Dendritic cell treated with granulocyte-macrophage colony-stimulating factor and Interleukin-4, amounts not matched to agents 40 ng/mL and 50 ng/mL, for 4 days (primary cell): Measurements from ENCODE around the gene COLEC12.

Experiments used
- H3K27ac Mint-ChIP-seq: one replicate; pipeline ENCODE4 v1.8.0; 2022; ENCODE audit warnings: mild to moderate bottlenecking, mixed read lengths
- H3K27me3 Mint-ChIP-seq: one replicate; pipeline ENCODE4 v1.8.0; 2022; ENCODE audit warnings: mild to moderate bottlenecking, mixed read lengths
- H3K36me3 Mint-ChIP-seq: one replicate; pipeline ENCODE4 v1.8.0; 2022; ENCODE audit warnings: low read depth, mixed read lengths
- H3K4me1 Mint-ChIP-seq: one replicate; pipeline ENCODE4 v1.8.0; 2022; ENCODE audit warnings: low read depth, mixed read lengths
- H3K4me3 Mint-ChIP-seq: one replicate; pipeline ENCODE4 v1.8.0; 2022; ENCODE audit warnings: mild to moderate bottlenecking, moderate library complexity, mixed read lengths
- H3K9me3 Mint-ChIP-seq: one replicate; pipeline ENCODE4 v1.8.0; 2022; ENCODE audit warnings: mixed read lengths
- intact Hi-C: fragments of 100-400 bp; cut with micrococcal nuclease; formaldehyde crosslinking; loops from one replicate; pipeline ENCODE4 v1.15.0; 2022

The COLEC12 gene

DNA sequence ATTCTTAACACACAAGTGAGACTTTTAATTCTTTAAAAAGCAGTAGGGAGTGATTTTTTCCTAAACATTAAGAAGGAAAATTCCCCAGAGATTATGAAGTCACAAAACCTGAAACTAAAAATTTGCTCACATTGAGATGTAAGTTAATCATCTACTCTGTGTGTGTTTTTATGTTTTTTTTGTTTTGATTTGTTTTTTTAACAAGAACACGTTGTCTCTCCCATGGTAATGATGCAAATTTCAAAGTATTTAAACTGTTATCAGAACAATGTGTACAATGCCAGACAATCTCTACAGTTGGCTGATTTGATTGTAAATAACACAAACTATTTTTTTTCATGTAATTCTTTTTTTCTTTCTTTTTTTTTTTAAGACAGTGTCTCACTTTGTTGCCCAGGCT, 71.5 kb downstream of the COLEC12 start:
- H3K9me3 Mint-ChIP-seq = no peaks in the 10 kb centered on the region
- no peaks in the 10 kb centered on the region for H3K36me3 Mint-ChIP-seq
- H3K4me1 Mint-ChIP-seq = peaks cover 23% of the 10 kb centered on the region
- H3K4me3 Mint-ChIP-seq = no peak overlapping the region
- intact Hi-C loops = no loop called here
- H3K27me3 Mint-ChIP-seq = no peaks in the 10 kb centered on the region
- no peak overlapping the region for H3K27ac Mint-ChIP-seq

DNA sequence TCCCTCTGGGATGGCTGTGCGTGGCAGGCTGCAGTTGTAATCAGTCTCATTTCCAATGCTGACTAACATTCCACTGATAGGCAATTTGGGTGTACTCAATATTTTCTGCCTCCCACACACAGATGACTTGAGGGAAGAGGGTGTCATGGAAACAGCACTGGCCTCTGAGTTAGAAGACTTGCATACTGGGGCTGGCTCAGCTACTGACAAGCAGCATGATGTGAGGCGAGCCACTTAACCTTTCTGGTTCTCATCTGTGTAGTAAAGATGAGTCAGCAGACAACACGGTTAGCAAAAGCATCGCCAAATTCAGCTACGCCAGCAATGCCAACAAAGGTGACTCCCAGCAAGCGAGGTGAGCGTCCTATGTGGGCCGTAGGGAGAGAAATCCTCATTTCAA, 73.5 kb downstream of the COLEC12 start:
- Mint-ChIP-seq H3K4me3 (no peak overlapping the region), H3K27ac (no peak overlapping the region), H3K9me3 (no peaks in the 10 kb centered on the region), H3K4me1 (peaks cover 5% of the 10 kb centered on the region), H3K27me3 (no peaks in the 10 kb centered on the region), H3K36me3 (no peaks in the 10 kb centered on the region)
- intact Hi-C loops = no loop called here

DNA sequence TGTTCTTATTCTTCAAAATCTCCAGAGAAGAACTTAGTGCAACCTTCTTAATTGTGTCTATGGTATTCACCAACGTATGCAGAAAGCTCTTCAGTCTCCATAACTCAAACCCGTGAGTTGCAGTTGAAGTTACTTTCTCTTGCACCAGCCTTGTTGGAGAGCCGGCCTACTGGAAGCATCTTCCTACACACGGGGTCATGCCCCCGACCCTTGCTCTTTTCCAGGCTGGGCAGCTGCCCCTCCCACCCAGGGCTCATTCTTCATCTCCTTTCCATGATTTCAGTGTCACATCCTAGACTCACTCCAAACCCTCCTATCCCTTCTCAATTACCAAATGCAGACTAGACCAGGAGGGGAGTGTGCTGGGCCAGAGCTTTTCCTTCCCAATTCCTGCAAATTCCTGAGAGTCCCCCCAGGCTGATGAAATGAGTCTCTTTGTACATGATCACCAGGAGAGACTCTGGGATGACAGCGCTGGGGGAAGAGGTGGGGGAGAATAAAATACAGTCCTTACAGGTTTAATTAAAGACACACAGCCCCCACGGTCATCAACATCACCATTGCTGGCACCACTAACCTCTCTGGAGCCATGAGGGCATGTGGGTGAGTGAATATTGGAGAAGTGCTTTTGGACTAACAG, 75.3 kb downstream of the COLEC12 start:
- Mint-ChIP-seq H3K4me3 (no peak overlapping the region), H3K4me1 (peaks cover 5% of the 10 kb centered on the region), H3K36me3 (no peaks in the 10 kb centered on the region), H3K9me3 (no peaks in the 10 kb centered on the region), H3K27me3 (no peaks in the 10 kb centered on the region), H3K27ac (no peak overlapping the region)
- intact Hi-C loops = no loop called here

DNA sequence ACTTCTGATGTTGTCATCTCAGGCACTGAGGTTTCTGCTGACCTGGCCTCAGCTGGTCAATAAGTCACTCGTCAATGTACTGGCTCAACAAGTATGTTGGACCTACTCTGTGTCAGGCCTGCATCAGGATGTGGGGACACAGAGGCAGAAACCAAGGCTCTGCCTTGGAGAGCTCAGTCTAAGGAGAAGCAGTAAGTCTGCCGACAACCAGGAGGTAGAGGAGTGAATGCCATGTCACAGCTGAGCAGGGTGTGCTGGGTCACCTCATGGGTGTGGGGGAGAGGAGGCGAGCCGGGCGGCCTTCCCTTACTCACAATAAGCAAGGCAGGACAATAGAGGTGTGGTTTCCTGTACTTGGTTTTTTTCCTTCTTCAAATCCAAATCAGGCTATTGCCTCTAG, 75.8 kb downstream of the COLEC12 start:
- intact Hi-C loops = no loop called here
- H3K27me3 Mint-ChIP-seq = no peaks in the 10 kb centered on the region
- H3K4me1 Mint-ChIP-seq = peaks cover 5% of the 10 kb centered on the region
- no peaks in the 10 kb centered on the region for H3K36me3 Mint-ChIP-seq
- H3K27ac Mint-ChIP-seq = no peak overlapping the region
- no peak overlapping the region for H3K4me3 Mint-ChIP-seq
- no peaks in the 10 kb centered on the region for H3K9me3 Mint-ChIP-seq

DNA sequence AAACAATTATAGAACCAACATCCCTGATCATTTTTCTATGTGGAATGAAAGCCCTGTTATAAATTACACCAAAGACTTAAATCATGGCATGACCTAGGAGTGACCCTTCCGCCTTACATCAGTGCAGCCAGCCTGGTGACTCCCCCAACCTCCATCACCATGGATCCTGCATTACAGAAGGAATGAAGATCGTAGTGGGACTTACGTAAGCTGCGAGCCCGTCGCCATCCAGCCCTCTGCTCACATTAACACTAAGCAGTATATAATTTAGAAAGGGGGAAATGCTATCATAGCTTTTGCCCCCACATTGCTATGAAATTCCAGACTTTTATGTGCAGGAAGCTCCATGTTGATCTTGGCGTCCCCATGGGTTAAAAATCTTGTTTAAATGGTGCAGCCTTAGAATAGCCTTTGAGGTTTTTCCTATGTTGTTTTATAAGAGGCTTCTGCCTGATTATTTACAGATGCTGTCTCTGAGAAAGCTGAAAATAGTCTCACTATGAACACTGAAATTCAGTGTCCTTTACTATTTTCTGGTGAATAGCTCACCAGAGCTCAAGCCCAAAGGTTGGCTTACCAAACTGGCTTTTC, 76.3 kb downstream of the COLEC12 start:
- Mint-ChIP-seq H3K9me3 (no peaks in the 10 kb centered on the region), H3K36me3 (no peaks in the 10 kb centered on the region), H3K4me1 (peaks cover 5% of the 10 kb centered on the region), H3K27ac (no peak overlapping the region), H3K4me3 (no peak overlapping the region), H3K27me3 (no peaks in the 10 kb centered on the region)
- intact Hi-C loops = no loop called here

DNA sequence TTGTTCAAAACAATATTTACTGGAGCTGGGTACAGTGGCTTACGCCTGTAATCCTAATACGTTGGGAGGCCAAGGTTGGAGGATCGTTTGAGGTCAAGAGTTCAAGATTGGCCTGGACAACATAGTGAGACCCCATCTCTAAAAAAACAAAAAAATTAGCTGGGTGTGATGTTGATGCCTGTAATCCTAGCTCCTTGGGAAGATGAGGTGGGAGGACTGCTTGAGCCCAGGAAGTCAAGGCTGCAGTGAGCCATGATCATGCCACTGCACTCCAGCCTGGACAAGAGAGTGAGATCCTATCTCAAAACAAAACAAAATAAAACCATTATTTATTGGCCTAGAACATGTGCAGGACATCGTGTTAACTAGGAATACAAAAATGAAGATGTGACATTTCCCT, 77.5 kb downstream of the COLEC12 start:
- H3K4me3 Mint-ChIP-seq = no peak overlapping the region
- H3K4me1 Mint-ChIP-seq = peaks cover 9% of the 10 kb centered on the region
- no peak overlapping the region for H3K27ac Mint-ChIP-seq
- intact Hi-C loops = no loop called here
- no peaks in the 10 kb centered on the region for H3K36me3 Mint-ChIP-seq
- no peaks in the 10 kb centered on the region for H3K27me3 Mint-ChIP-seq
- H3K9me3 Mint-ChIP-seq = no peaks in the 10 kb centered on the region

DNA sequence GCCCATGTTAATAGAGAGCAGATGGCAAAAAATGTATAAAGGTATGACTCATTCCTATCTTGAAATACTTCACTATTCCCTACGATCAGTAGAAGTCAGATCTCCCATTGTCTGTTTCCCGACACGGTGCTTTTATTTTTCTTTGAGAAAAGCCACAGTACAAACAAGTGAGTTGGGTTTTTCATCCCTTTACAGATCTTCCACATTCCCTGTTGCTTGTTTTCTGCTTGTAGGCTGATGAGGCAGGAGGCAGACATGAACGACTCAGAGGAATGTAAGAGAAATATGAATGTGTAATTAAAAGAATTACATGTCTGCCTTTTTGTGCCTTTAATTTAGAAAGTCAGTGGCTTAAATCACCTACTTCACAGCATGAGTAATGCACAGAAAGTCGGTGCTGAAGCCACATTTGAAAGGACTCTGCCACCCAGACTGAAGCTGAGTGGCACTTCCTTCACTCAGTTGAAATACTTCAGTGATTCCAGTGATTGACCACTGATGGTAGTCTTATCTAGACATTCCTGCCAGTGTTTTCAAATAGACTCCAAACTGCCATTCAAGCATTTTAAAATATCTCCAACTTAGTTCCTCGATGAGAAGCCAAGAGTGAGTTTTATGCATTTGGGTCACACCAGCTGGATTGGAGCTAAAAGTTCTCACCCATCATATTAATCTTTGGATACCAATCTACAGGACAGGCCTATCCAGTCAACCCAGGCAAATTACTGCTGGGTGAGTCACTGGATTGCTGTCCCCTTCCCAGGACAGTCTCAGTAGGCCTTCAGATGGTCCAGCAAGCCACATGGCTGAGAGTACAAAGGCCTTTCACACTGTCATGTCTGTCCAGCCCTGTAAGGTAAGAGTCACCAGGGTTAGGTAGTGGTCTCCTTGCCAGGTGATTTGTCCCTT, 79.0 kb downstream of the COLEC12 start:
- Mint-ChIP-seq H3K4me3 (no peak overlapping the region), H3K4me1 (peaks cover 19% of the 10 kb centered on the region), H3K27me3 (no peaks in the 10 kb centered on the region), H3K36me3 (no peaks in the 10 kb centered on the region), H3K27ac (no peak overlapping the region), H3K9me3 (no peaks in the 10 kb centered on the region)
- intact Hi-C loops = no loop called here

DNA sequence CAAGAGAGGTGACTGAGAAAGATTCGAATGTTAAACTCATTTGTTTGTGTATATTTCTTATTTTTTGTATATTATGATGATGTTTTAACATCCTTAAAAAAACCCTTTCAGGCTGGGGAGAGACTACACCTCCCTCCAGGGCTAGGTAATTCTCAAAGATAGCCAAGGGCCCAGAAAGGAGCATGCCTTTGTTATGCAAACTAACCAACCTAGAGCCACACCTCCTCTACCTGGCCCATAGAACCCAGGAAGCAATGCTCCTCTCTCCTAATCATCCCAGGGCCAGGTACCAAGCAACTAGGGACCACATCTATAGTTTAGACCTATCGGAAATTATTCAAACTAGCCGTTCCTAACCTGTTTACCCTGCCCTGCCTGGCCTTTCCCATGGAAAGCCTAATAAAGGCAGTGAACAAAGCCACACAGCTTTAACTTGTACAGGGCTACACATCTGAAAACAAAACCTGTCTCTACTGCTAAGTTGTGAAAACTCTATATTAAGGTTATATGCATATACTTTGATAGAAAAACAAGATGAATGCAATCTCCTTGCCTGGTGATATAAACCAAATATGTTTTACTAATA, 79.7 kb downstream of the COLEC12 start:
- Mint-ChIP-seq H3K27me3 (no peaks in the 10 kb centered on the region), H3K27ac (no peak overlapping the region), H3K4me1 (peaks cover 27% of the 10 kb centered on the region), H3K4me3 (no peak overlapping the region), H3K36me3 (no peaks in the 10 kb centered on the region), H3K9me3 (no peaks in the 10 kb centered on the region)
- intact Hi-C loops = no loop called here

DNA sequence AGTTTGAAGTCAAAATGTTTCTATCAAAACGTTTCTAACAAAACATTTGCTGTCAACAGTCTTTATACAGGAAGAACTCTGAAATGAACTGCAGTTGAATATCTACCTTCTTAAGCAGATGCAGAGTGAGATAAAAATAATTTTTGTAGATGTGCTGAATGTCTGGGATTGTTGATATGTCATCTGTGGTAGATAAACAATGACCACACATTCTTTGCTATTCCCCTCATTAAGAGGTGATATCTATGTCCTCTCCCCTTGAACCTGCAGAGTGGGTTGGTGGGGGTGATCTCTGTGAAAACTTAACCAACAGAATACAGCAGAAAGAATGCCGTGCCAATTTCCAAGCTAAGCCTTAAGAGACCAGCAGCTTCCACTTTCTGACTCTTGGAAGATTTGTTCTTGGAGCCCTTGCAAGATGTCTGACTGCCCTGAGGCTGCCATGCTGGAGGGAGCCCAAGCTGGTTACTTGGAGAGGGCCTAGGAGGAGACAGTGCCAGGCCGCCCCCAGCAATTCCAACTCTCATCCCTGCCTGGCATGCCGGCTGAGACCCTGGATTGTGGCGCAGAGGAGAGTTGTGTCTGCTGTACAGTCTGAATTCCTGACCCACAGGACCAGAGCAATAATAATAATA, 80.8 kb downstream of the COLEC12 start:
- peaks cover 33% of the 10 kb centered on the region for H3K4me1 Mint-ChIP-seq
- no peak overlapping the region for H3K4me3 Mint-ChIP-seq
- no peaks in the 10 kb centered on the region for H3K9me3 Mint-ChIP-seq
- no peaks in the 10 kb centered on the region for H3K27me3 Mint-ChIP-seq
- intact Hi-C loops = loop anchor here (10.0 kb wide), 1 partner anchor 195 kb away; no protein-coding TSS in a partner anchor
- H3K36me3 Mint-ChIP-seq = no peaks in the 10 kb centered on the region
- H3K27ac Mint-ChIP-seq = no peak overlapping the region

DNA sequence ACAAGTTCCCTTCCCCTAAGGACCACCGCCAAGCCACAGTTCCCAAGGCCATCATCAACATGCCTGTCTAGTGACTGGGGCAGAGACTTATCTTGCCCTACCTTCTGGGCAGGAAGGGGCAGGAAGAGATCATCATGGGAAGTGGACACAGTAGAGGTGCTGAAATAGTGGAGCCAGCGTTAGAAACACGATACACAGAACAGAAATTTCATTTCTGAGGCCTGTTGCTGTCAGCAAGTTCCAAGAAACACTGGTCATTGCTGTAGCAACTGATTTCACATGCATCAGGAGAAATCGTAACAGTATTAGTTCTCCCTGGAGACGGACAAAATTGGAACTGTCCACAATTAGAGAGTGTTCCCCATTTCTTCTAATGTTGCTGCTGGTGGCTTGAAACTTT, 83.0 kb downstream of the COLEC12 start:
- H3K27ac Mint-ChIP-seq = peak overlapping the region; percentile 82
- H3K27me3 Mint-ChIP-seq = no peaks in the 10 kb centered on the region
- intact Hi-C loops = loop anchor here (2.0 to 10.0 kb wide), 2 partner anchors 77 to 197 kb away; no protein-coding TSS in a partner anchor
- no peak overlapping the region for H3K4me3 Mint-ChIP-seq
- H3K36me3 Mint-ChIP-seq = no peaks in the 10 kb centered on the region
- peaks cover 49% of the 10 kb centered on the region for H3K4me1 Mint-ChIP-seq
- no peaks in the 10 kb centered on the region for H3K9me3 Mint-ChIP-seq

DNA sequence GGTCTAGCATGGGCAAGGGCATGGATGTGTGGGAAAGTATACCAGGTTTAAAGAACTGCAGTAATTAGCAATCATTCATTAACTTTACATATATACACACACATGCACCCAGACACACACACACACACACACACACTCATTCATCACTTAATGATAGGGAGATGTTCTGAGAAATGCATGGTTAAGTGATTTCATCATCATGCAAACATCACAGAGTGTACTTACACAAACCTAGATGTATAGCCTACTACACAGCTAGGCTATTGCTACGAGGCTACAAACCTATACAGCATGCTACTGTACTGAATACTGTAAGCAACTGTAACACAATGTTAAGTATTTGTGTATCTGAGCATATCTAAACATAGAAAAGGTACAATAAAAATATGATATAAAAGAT, 83.6 kb downstream of the COLEC12 start:
- H3K27me3 Mint-ChIP-seq = no peaks in the 10 kb centered on the region
- peaks cover 2% of the 10 kb centered on the region for H3K36me3 Mint-ChIP-seq
- intact Hi-C loops = loop anchor here (2.0 to 10.0 kb wide), 2 partner anchors 78 to 198 kb away; no protein-coding TSS in a partner anchor
- peaks cover 49% of the 10 kb centered on the region for H3K4me1 Mint-ChIP-seq
- H3K9me3 Mint-ChIP-seq = peaks cover 5% of the 10 kb centered on the region
- no peak overlapping the region for H3K4me3 Mint-ChIP-seq
- peak overlapping the region; percentile 82 for H3K27ac Mint-ChIP-seq

DNA sequence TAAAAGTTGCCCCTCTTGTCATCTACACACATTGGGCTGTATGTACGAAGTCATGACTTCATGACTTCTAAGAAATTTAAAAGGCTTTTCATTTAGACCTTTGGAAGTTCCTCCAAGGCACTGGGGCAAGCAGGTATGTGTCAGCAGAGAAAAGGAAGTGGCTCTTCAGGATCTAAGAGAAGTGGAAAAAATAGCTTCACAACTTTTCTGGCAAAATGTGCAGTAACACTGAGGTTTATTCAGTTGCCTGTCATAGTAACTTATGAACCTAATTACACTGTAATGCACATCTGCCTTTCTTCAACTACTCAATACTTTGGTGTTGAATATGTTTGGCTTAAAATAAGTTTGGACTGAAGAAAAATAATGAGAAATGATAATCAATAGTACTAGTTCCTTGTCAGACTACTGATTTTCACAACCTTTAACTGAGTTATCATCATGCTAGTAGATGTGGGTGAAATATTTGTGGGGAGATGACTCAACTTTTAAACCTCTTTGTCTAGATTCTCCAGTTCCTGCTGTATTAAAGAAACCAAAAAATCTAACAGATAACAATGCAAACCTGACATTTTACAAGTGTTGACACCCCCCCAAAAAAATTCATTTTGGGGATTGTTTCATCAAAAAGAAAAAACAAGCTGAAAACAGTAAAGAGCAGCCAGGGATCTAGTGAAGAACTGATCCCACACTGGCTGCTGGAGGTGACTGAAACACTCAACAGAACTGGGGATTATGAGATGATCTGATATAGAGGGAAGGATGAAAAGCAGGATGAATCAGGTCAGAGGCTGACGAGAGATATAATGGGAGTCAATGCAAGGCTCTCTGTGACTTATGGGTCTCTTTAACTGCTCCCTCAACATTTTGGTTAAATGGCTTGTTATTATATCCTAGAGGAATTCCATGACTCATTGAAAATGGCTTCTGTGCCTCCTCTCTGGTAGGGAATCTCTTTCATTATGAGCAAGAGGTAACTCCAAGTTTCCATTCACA, 84.6 kb downstream of the COLEC12 start:
- Mint-ChIP-seq H3K4me1 (peaks cover 49% of the 10 kb centered on the region), H3K4me3 (no peak overlapping the region), H3K27me3 (no peaks in the 10 kb centered on the region), H3K27ac (peak overlapping the region; percentile 41), H3K36me3 (peaks cover 8% of the 10 kb centered on the region), H3K9me3 (peaks cover 12% of the 10 kb centered on the region)
- intact Hi-C loops = loop anchor here (2.0 to 10.0 kb wide), 2 partner anchors 79 to 199 kb away; no protein-coding TSS in a partner anchor
